Measurements from ENCODE around the gene MZT1. TPM values are rescaled to one million over a fixed set of nuclear protein-coding genes. Genes with fewer than 3 reads are reported as not detected.
"Not testable (repeated sequence)": the region's sequence is repeated elsewhere in the genome, so short reads cannot be mapped to it uniquely, and the experiment has no call there.

MZT1 gene, protein sequence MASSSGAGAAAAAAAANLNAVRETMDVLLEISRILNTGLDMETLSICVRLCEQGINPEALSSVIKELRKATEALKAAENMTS
- 26.1 and 26.2 TPM in 2 replicates for total RNA-seq (2014; rRNA removed; shearing (Covaris generic))

DNA sequence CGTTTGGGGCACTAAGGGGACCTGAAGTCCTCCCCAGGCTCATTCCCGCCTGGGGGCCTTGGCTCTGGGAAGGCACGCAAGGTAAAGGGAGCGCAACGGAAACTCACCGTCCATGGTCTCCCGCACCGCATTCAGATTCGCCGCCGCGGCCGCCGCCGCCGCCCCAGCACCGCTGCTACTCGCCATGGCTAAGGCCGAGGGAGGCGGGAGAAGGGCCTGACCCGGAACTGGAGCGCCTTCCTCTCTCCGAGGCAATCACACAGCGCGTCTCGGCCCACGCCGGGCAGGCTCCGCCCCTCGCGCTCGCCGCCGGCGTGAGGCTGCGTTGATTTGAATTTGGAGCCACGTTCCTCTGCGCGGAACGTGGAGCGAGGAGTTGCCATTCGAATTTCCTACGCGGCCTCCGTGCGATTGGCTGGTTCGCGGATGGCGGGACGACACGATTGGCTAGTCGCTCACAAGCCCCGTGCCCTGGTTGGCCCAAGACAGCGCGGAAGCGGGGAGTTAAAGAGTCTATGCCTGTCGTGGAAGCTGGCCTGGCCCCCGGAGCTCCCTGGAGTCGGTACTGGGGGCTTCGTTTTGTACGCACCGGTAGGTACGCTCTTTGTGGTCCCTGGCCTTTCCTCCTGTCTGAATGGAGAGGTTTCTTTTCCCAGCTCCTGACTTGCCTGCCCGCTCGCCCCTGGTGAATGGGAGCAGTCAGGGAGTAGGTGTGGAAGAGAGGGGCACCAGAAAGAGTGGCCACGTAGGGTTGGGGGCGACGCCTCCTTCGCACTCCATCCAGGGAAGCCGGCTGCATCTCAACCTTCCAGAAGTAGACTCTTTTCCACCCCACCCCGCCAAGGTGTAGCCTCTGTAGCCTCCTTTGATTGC lies at the start of gene MZT1, which contains the start of gene BORA:
Gene MZT1 (minus strand): TSS at position 213 of the 873 bp plus-strand sequence. CDS start 27 bp downstream, at position 186.
Gene BORA (plus strand): TSS at position 507 of the 873 bp plus-strand sequence. CDS start 1,018 bp downstream, outside the sequence.
- DNase-seq (ENCODE audit: low spot score): peak; percentile 99

DNA sequence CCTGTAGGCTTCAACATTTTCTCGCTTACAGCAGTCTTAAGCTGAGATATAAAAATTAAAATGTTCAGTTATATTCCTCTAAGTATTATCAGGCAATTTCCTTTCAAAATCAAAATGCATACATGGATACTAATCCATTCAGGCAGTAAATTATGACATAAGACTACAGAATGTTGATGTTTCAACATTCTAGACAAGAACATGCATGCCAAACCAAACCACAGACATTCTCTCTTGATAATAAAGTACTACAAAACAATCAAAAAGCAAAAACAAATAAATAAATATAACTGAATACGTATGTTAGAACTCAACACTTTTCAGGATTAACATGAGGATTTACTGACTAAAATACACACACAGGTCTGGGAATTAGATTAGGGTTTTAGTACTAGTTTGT lies 46.6 kb upstream of the MZT1 start:
- DNase-seq (ENCODE audit: low spot score): no peak

DNA sequence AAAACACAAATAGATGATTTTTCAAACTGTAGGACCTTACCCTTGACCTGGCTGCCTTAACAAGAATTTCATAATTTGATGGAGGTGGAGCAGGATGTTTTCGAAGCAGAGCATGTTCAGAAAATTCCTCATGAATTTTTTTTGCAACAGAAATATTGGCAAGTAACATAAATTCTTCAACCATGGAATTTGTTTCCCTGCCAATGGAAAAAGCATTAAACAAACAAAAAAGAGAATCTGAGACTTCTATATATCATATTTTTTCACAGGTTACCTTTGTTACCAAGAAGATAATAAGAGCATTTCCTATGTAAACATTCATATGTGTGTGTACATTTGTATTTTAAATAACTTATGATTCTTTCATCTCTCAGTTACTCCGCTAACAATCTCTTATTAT lies 36.0 kb upstream of the MZT1 start:
- no peak for DNase-seq (ENCODE audit: low spot score)

DNA sequence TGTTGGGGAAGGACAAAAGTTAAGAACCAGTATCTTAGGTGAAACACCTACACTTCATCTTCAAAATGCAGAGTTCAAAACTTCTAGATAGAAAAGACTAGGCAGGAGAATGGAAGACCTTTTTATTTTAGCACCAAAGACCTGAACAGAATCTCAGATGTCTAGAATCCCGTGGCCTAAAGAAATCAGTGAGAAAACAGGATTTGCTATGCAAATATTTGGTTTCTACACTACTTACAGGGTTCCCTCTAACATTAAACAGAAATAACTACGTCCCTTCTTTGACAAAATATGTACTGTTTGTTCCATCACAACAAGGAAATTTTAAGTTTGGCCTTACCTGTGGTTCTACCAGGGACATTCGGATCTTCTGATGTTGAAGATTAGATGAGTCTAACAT lies 32.8 kb upstream of the MZT1 start:
- no peak for DNase-seq (ENCODE audit: low spot score)

DNA sequence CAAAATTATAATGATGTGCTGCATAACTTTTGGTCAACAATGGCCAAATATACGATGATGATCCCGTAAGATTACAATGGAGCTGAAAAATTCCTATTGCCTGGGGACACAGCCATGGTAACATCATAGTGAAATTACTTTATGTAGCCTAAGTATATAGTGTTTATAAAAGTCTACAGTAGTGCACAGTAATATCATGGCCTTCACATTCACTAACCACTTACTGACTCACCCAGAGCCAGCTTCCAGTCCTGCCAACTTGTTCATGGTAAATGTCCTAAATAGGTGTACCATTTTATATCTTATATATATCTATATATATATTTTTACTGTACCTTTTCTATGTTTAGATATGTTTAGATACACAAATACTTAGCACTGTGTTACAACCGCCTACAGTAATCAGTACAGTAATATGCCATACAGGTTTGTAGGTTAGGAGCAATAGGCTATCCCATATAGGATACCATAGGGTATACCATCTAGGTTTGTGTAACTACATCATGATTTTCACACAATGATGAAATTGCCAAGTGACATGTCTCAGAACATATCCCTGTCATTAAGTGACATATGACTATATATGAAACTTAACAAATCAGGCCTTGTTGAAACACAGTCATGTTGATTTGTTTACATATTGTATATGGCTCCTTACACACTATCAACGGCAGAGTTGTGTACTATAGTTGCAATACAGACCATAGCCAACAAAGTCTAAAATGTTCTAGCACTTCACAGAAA lies 30.5 kb upstream of the MZT1 start:
- no peak for DNase-seq (ENCODE audit: low spot score)

DNA sequence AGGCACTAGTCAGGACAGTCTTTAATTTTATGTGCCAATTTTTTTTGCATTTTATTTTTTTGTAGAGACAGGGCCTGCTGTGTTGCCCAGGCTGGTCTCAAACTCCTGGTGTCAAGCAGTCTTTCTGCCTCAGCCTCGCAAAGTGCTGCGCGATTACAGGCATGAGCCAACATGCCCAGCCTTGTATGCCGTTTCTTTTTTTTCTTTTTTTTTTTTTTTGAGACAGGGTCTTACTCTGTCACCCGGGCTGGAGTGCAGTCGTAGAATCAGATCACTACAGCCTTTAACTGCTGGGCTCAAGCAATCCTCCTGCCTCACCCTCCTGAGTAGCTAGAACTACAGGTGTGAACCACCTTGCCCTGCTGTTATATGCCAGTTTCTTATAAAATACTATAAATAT lies 26.7 kb upstream of the MZT1 start:
- DNase-seq (ENCODE audit: low spot score): no peak

DNA sequence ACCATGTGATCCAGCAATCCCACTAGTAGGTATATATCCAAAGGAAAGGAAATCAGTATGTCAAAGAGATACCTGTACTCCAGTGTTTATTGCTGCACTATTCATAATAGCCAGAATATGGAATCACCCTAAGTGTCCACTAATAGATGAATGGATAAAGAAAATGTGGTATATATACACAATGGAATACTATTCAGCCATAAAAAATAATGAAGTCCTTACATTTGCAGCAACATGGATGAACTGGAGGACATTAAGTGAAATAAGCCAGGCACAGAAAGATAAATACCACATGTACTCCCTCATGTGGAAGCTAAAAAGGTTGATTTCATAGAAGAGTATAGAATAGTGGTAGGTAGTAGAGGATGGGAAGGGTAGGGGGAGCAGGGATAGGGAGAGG lies 23.8 kb upstream of the MZT1 start:
- no peak for DNase-seq (ENCODE audit: low spot score)

DNA sequence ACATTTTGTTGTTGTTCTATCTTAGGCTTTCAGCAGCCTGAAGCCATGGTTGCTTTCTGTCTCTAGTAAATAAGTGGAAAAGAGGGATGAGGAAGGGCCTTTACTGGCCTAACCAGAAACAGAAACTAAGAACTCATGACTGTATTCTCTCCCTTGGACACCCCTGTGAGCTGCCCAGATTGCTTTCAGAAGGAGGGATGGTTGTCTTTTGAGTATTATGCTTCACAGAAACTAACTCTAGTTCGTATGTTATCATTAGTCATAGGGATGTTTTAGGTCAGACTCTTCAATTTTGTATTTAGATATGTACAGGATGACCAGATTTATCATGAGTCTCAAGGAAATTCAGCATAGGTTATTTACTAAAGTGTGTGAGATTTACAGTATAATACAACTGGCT lies 17.8 kb upstream of the MZT1 start:
- no peak for DNase-seq (ENCODE audit: low spot score)

DNA sequence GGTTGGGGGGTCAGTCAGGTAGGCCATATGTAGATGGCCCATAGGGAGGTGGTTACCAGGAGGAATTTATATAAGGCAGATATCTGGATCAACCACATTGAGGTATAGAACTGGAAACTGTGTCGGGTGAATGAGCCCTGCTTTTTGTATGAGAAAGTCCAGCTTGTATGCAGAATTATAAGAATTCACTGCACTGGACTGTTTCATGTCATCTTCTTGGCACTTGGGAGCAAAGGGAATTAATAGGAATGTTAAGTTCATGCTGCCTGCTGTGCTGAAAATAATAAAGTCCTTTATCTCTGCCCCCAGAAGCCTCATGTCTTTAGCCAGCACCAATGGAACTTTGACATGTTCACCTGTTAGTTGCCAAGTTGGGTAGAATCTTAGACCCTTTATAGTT lies 12.6 kb upstream of the MZT1 start:
- no peak for DNase-seq (ENCODE audit: low spot score)

DNA sequence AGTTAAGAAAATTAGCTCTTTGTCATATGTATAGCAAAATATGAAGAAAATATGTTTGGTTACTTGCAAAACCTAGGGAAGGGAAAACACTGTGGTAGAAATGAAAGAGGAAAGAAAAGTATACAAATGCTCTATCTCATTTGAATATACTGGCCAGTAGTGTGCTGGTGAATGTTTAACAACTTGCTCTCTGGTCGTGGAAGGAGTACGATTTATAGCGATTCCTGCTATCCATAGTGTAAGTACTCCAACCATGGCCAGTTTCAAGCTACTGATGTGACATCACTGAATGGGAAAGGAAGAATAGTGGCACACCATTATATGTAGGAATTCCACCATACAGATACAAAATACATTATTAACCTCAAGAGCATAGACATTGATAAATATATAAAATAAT lies 9.6 kb upstream of the MZT1 start:
- DNase-seq (ENCODE audit: low spot score): no peak

DNA sequence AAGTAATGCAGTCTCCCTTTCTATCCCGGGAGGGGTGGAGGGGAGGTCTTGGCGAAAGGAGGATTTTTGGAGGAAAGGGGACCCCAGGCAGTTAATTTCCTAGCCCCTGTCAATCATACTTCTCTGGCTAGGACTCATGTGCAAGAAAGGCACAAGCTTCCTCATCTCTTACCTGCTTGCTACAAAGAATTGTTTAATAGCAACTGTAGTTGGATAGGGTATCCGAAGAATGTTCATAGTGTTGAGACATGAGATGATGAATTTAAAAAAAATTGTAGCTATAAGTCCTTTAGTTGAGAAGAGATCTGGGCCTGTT lies 819 bp upstream of the MZT1 start:
- peak; percentile 48 for DNase-seq (ENCODE audit: low spot score)

DNA sequence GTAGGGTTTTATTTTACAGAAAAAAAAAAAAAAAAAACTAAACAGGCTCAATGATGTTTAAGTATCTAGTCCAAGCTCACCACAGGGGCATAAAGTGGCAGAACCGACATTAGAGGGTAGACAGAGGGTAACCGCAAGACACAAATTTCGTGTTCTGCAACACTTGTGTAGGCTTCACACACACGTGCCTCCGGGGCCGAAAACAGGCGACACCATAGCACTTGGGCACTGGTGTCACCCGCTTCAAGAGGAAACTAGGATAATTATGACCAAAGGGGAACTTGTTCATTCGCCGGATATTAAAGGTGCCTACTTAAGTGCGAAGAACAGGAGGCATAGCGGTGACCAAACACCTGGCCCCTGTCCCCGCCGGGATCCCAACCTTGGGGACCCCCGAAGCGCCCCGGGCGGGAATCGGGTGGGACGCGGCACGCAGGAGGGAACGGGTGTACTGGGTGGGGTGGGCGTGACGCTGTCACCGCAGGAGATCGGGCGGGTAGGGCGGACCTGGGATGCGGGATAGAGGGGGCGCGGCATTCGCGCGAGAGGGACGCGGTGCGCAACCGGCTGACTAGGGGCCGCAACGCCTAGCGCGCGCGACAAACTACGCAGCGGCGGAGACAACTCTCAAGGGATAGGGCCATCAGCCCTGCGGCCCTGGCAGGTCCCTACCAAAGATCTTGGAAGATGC lies 558 bp downstream of the MZT1 start:
- peak; percentile 39 for DNase-seq (ENCODE audit: low spot score)

DNA sequence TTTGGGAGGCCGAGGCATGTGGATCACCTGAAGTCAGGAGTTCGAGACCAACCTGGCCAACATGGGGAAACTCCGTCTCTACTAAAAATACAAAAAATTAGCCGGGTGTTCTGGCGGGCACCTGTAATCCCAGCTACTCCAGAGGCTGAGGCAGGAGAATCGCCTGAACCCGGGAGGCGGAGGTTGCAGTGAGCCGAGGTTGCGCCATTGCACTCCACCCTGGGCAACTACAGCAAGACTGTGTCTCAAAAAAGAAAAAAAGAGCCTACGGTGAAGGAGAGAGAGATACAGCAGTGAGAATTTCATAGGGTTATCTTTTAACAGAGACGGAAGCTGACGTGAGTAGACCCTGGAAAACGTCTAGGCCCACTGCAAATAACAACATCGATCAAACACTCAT lies 1.2 kb downstream of the MZT1 start:
- not testable (repeated sequence) for DNase-seq (ENCODE audit: low spot score)

DNA sequence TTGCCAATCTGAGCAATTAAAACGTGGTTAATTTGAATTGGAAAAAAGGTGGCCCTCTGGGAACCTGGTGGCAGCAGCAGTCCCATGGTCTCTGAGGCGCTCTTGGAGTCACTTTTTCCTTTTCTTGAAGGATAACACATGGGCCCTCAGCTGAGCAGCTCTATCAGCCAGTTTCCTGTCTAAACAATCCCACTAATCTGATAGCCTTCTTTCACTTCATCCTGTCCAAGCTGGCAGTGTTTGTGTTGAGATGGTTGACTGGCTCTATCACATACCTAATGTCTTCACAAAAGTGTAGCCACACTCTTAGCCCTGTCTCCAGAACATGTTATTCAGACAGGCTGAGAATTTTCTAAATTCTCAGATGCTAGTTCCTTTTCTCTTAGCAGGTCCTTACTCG lies 10.7 kb downstream of the MZT1 start:
- DNase-seq (ENCODE audit: low spot score): no peak

DNA sequence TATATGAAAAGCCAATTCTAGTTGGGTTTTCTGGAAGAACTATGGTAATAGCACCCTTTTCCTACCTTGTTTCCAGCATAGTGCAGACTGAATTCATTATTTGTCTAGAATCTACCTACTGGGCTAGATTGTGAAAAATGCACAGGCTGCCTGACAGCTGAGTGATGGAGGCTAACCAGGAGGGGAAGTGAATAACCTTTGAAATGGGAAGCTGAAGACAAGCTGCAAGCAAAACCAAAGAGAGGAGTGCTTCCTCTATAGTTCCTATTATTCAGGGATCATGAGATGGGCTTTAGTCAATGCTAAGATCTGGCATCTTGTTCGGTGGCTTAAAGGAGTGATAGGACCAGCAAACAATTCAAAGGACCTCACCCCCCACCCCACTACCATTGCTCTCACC lies 26.9 kb downstream of the MZT1 start:
- no peak for DNase-seq (ENCODE audit: low spot score)

DNA sequence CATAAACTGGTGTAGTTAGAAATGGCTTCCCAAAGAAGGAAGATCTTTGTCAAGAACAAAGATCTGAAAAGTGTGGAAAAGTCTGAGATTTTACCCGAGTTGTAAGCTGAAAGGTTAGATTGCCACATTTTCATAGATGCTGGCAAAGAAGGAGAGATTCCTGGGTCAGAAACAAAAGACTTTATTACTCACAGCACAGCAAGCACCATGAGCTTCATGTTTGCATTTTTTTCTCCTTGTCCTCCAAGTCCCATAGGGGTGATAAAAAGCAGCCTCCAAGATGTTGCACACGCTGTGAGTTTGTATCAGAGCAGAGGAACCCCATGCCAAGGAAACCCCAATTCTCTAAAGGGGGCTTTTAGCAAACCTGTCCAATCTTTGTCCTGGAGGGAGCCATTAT lies 29.3 kb downstream of the MZT1 start:
- DNase-seq (ENCODE audit: low spot score): no peak

DNA sequence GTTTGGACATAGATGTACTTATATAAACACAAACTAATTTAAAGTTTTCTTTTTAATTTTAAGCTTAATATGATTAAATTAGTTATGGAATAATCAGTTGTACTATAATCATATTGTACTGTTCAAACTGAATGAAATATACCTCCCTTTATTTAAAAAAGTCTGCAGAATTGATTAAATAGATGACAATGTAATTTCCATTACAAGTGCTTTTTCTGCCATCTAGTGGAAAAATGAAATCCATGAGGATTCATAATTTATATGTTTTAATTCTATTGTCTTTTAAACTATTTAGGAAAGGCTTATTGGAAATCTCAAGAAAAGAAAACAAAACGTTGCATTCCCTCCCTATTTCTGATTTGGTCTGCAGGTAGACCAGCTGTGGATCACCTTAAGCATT lies 30.9 kb downstream of the MZT1 start:
- DNase-seq (ENCODE audit: low spot score): peak; percentile 45

DNA sequence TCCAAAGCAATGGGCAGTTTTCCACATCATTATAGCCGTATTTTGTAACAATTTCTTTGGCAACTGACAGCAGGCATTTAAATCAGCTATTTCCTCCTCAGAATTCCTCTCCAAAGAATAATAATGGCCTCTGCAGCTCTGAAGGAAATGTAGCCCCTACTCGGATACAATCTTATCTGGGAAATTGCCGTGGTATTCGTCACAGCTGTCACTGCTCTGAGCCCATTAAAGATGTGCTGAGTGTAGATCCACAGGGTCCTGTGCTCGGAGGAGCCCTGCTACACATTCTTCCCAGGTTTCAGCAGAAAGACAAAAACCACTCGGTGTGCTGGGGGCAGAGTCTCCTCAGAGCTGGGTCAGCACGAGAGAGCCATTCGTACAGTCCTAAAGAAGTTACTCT lies 33.1 kb downstream of the MZT1 start:
- DNase-seq (ENCODE audit: low spot score): no peak

DNA sequence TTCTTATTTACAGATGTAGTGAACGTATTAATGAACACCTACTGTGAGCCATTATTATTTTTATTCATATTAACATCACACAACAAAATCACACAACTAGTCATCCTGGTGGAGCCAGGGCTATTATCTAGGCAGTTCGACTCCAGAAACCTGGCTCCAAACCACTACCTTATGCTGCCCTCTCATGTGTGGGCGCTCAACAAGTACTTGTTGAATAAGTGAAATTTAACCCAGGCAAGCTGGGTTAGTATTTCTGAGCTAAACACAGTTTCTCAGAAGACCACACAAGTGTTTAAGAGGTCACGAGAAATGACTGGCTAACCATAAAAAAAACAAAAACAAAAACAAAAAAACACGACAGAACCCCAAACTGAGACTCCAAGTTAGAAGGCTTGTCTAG lies 33.6 kb downstream of the MZT1 start:
- no peak for DNase-seq (ENCODE audit: low spot score)

DNA sequence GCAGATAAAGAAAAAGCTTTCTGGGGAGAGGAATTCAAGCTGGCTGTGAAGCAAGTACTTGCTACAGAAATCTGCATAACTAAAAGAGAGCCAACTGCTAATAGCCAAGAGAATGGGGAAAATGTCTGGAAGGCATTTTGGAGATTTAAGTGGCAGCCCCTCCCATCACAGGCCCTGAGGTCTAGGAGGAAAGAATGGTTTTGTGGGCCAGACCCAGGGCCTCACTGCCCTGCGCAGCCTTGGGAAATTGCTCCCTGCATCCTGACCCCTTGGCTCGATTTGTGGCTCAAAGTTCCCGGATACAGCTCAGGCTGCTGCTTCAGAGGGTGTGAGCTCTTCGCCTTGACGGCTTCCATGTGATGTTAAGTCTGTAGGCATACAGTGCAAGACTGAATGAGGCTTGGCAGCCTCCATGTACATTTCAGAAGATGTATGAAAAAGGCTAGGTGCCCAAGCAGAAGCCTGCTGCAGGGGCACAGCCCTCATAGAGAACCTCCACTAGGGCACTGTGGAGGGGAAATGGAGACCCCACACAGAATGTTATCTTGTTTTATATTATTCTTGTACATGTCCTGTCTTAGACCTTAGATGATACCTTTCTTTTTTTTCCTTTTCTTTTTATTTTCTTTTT lies 34.4 kb downstream of the MZT1 start:
- DNase-seq (ENCODE audit: low spot score): no peak

DNA sequence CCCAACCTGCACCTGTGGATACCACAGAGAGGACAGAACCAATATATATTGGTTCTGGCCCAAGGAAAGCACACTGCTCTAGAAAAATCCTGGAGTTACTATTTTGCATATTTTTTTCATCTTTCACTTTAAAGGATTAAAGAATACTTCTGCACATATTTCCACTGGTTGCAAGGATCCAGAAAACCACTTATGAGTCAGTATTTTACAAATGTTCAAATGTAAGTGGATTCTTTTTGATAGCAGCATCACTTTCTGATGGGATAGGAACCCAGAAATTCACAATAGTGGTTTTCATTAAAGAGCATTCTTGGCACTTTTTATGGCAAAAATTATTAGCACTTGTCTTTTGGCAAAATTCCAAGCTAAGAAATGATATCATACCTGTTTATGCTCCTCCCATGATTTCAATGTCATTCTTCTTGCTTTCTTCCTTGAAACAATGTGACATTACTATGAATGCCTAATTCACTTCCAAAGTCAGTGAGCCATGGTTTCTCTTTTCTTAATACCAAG lies 38.2 kb downstream of the MZT1 start:
- no peak for DNase-seq (ENCODE audit: low spot score)

All from HT-29 (cell line).